Measurements from ENCODE around the gene NLRP12.

- TF ChIP-seq CTCF (IDR thresholded peaks at IDR 0.05) (no peak), POLR2A (IDR thresholded peaks at IDR 0.05) (no peak)
Measured at GRCh38 chr19:53809518-53810186, 14.5 kb downstream of the NLRP12 start.
